ENCODE measurements around the gene CNNM4.
A peak's percentile ranks its signal among the peaks of the same experiment; 100 is the strongest.

The CNNM4 gene

GRCh38 chr2:96816127-96816835, 55.6 kb downstream of the CNNM4 start, which contains the start of gene CNNM3:
TSS of gene CNNM3 (plus strand) at chr2:96816268. CDS start at chr2:96816278, 10 bp downstream.
- DNase-seq, result peak; percentile 91

- DNase-seq, result no peak
Measured at GRCh38 chr2:96816836-96817702, 56.4 kb downstream of the CNNM4 start.

- DNase-seq, result no peak
Measured at GRCh38 chr2:96817882-96818281, 57.2 kb downstream of the CNNM4 start.

GRCh38 chr2:96819128-96819875, 58.6 kb downstream of the CNNM4 start:
- DNase-seq, result no peak

GRCh38 chr2:96819876-96820511, 59.3 kb downstream of the CNNM4 start:
- DNase-seq, result no peak

GRCh38 chr2:96821113-96821675, 60.5 kb downstream of the CNNM4 start:
- no peak for DNase-seq

GRCh38 chr2:96822786-96823185, 62.1 kb downstream of the CNNM4 start:
- no peak for DNase-seq

- no peak for DNase-seq
Measured at GRCh38 chr2:96823198-96823597, 62.5 kb downstream of the CNNM4 start.

- no peak for DNase-seq
Measured at GRCh38 chr2:96824079-96824870, 63.6 kb downstream of the CNNM4 start.

GRCh38 chr2:96825057-96825456, 64.4 kb downstream of the CNNM4 start:
- DNase-seq, result no peak

- no peak for DNase-seq
Measured at GRCh38 chr2:96826546-96827278, 66.0 kb downstream of the CNNM4 start.

GRCh38 chr2:96828436-96828835, 67.7 kb downstream of the CNNM4 start:
- no peak for DNase-seq

GRCh38 chr2:96828874-96829273, 68.2 kb downstream of the CNNM4 start:
- no peak for DNase-seq

- no peak for DNase-seq
Measured at GRCh38 chr2:96830044-96830562, 69.4 kb downstream of the CNNM4 start.

GRCh38 chr2:96831679-96832078, 71.0 kb downstream of the CNNM4 start:
- DNase-seq, result no peak

- no peak for DNase-seq
Measured at GRCh38 chr2:96832408-96832753, 71.7 kb downstream of the CNNM4 start.

GRCh38 chr2:96832754-96833507, 72.2 kb downstream of the CNNM4 start:
- DNase-seq, result no peak

- no peak for DNase-seq
Measured at GRCh38 chr2:96835830-96836229, 75.1 kb downstream of the CNNM4 start.

GRCh38 chr2:96837575-96837974, 76.9 kb downstream of the CNNM4 start:
- DNase-seq, result no peak
